Epithelial cell of proximal tubule (primary cell): ENCODE measurements around the gene FAM168B. TPM values are rescaled to one million over a fixed set of nuclear protein-coding genes. Genes with fewer than 3 reads are reported as not detected.

Experiments
- DNase-seq: peaks from one replicate; pipeline ENCODE4 v3.0.0-alpha.2; 2011; ENCODE audit warnings: low read depth
- H3K4me3 ChIP-seq: 2 replicates; pipeline ENCODE4 v1.5.1; 2011; ENCODE audit warnings: low read depth, mild to moderate bottlenecking, low read length
- CTCF ChIP-seq: conservative IDR thresholded peaks from 2 replicates; pipeline ENCODE4 v1.5.1; 2012; ENCODE audit warnings: low read depth, mild to moderate bottlenecking, low read length
- total RNA-seq: library from RNA; depleted of rRNA; stranded (reverse); fragments of >200 nt; gene quantifications from 2 replicates; pipeline ENCODE4 v1.2.3, GENCODE V29; 2015

The FAM168B gene
- total RNA-seq, 1 donor from 2014 or later, result 97.3 TPM

- no peak overlapping the region for H3K4me3 ChIP-seq
- DNase-seq, result no peak
- no peak for TF ChIP-seq CTCF
Observed at GRCh38 chr2:131026919-131027318, 66.3 kb downstream of the FAM168B start.

GRCh38 chr2:131023758-131024157 is 69.5 kb downstream of the FAM168B start:
- no peak for TF ChIP-seq CTCF
- no peak for DNase-seq

GRCh38 chr2:131022731-131023130 is 70.5 kb downstream of the FAM168B start:
- no peak for DNase-seq
- no peak for TF ChIP-seq CTCF
- H3K4me3 ChIP-seq, result no peak overlapping the region

More at GRCh38 chr2:131023758-131024157, 69.5 kb downstream of the FAM168B start:
- no peak overlapping the region for H3K4me3 ChIP-seq

GRCh38 chr2:131016826-131017741 is 76.2 kb downstream of the FAM168B start:
- DNase-seq, result peak; percentile 72
- no peak overlapping the region for H3K4me3 ChIP-seq

GRCh38 chr2:131015764-131016163 is 77.5 kb downstream of the FAM168B start:
- no peak overlapping the region for H3K4me3 ChIP-seq
- DNase-seq, result no peak
- TF ChIP-seq CTCF, result no peak

More at GRCh38 chr2:131016826-131017741, 76.2 kb downstream of the FAM168B start:
- no peak for TF ChIP-seq CTCF

GRCh38 chr2:131014141-131014540 is 79.1 kb downstream of the FAM168B start:
- TF ChIP-seq CTCF, result no peak
- no peak overlapping the region for H3K4me3 ChIP-seq
- DNase-seq, result no peak
